EL (cell line): Measurements from ENCODE around the gene ATP6V1F.

Experiments
- DNase-seq: peaks from one replicate; pipeline ENCODE4 v3.0.0-alpha.2; 2016

ATP6V1F gene, protein sequence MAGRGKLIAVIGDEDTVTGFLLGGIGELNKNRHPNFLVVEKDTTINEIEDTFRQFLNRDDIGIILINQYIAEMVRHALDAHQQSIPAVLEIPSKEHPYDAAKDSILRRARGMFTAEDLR

DNA sequence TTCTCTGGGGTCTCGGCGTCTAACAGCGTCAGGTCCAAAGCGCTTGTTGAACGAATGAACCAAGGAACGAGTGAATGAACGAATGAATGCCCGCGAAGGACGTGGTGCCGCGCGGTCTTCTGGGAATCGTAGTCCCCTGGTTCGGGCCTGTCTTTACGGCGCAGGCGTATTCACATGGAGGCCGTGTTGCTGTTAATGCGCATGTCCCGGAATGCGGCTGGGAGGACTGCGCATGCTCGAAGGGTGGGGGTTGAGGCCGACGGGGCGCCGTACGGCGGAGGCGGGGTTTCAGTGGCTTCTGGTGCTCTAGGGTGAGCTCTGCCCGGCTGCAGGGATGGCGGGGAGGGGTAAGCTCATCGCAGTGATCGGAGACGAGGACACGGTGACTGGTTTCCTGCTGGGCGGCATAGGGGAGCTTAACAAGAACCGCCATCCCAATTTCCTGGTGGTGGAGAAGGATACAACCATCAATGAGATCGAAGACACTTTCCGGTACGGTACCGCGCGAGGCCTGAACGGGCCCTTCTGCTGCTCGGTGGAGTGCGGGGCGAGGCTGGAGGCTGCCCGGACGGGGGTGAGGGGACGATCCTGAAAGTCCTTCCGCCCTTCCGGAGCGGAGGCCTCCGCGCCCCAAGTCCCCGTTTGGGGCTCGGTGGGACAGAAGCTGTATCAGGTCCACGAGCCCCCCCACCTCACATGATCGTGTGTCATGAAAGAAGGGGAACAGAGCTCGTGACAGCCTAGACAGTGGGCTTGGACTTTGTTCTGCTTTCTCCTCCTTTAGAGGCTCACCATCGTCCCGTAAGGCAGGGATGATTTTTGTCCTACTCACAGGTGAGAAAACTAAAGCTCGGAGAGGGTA lies at the start of gene ATP6V1F:
TSS of gene ATP6V1F (plus strand) at position 286 of the 862 bp plus-strand sequence. CDS start at position 335, 49 bp downstream.
- DNase-seq = peak; percentile 96

DNA sequence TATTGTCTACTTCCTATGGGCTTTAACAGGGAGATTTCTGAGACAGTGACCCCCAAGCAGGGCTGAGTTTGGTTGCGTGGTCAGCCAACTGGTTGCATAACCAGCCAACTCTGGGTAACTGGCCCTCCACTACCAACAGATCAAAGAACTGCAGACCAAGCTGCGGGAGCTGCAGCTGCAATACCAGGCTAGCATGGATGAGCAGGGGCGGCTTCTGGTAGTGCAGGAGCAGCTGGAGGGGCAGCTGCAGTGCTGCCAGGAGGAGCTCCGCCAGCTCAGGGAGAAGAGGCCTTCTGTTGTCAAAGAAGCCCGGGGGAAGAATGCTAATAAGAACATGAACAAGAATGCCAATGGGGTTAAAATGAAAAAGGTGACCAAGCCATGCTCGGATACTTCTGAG lies 48.2 kb upstream of the ATP6V1F start:
- DNase-seq = no peak

DNA sequence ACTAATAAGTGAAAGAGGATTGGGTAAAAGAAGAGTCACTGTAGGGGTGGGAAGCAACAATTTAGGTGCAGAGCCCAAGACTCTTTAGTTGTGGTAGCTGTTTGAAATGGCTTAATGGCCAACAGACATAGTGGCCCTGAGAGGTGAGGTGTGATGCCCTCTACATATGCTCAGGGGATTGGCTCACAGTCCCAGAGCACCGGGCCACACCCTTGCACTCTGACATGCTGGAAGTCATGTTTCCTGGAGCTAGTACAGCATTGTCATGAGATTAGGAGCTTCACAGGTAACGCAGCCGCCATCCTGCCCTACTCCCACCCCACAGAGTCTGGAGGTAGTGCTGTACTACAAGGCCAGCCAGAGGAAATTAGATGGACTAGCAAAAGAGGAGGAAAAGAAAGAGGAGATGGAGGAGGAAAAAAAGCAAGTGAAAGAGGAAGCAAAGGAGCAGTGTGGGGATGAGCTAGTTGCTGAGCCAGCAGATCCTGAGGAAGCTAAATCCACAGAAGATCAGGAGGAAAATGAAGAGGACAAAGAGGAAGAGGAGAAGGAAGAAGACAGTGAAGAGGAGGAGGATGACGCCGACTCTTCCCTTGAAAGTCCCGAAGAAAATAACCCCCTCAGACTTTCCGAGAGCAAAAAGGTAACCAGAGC lies 47.2 kb upstream of the ATP6V1F start:
- no peak for DNase-seq

DNA sequence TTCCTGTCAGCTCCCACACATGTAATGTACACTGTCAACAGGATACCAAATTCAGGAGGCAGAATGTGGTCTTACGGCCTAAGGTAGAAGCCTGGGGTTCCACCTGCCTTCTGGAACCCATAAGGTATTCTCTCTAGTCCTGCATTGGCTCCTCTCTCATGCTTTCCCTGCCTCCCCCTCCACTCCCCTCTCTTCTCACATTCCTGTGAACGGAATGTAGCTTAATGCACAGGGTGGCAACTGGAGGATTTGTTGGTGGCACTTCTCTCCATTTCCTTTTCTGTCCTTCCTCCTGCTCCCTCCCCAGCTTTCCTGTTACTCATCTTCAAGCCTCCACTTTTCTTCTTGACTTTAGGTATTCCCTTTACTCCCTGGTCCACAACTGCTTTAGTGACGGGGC lies 44.0 kb upstream of the ATP6V1F start:
- DNase-seq = no peak

DNA sequence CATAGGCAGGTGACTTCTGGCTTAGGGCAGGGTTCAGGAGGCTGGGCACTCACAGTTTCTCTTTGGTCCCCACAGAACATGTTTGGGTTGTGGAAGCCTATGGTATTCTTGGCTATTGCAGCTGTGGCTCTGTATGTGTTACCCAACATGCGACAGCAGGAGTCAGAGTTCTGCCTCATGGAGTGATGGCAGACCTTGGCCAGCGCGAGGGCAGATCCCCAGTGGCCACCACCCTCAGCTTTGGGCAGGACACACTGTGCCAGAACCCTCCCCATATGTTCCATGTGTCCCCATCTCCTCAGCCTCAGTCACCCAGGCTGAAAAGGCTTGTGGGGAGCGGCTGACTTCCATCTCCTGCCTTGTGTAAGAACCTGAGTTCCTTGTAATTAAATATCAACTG lies 40.9 kb upstream of the ATP6V1F start:
- no peak for DNase-seq

DNA sequence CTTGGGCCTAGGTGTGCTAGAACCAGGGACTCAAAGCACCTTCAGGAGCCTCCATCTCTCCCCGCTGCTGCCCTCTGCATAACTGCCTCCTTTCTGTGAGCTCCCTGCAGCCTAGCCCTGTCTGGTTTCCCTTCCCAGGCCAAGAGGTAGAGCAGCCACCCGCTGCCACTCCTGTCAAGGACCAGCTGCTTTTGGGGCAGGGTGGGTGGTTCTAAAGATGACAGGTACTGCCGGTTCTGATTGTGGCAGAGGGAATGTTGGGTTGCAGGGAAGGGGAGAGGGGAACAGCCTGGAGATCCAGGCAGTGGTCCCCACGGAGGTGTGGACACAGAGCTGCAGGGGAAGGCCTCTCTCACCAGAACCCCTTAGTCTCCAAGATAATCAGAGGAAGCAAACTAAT lies 36.1 kb upstream of the ATP6V1F start:
- DNase-seq = no peak

DNA sequence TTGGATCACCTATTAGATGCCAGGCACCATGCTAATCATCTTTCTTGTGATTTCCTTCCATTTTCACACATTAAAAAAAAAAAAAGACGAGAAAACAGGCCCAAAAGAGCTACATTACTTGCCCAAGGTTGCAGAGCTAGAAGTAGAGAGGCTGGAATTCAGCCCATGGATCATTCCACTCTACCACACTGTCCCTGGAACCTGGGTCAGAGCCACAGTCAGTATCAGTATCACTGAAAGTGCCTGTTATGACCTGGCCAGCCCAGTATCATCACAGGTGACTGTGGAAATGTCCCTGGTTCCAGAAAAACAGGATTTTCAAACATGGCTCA lies 35.8 kb upstream of the ATP6V1F start:
- DNase-seq = no peak

DNA sequence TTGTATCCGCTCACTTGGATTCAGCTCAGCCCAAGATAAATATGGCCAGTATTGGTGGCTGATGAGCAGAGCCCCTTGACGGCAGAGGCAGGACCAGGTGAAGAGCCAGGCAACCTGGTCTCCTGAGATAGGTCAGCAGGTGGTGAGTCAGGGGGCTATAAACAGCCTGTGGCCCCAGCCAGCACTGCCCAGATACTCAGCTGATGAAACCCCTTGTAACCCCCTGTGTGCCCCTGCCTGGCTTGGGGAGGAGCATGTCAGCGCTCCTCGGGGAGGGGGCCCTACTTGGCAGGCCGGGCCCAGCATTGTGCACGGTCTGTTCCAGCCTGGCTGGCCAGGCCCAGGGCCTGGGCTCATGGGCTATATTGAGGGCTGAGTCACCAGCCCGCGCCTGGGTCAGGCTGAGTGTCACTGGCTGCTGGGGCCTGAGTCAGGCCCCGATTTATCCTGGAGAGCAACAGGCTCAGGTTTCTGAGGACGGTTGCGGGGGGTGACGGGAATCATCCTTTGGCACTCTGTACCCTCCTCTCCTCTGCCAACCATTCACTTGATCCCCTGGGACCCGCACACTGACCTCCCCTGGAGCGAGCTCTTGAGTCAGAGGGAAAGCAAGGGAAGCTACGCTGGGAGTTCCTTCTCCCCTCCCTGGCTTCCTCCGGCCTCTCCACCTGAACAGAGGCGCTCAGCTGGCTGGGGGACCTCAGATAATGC lies 35.3 kb upstream of the ATP6V1F start:
- peak; percentile 85 for DNase-seq

DNA sequence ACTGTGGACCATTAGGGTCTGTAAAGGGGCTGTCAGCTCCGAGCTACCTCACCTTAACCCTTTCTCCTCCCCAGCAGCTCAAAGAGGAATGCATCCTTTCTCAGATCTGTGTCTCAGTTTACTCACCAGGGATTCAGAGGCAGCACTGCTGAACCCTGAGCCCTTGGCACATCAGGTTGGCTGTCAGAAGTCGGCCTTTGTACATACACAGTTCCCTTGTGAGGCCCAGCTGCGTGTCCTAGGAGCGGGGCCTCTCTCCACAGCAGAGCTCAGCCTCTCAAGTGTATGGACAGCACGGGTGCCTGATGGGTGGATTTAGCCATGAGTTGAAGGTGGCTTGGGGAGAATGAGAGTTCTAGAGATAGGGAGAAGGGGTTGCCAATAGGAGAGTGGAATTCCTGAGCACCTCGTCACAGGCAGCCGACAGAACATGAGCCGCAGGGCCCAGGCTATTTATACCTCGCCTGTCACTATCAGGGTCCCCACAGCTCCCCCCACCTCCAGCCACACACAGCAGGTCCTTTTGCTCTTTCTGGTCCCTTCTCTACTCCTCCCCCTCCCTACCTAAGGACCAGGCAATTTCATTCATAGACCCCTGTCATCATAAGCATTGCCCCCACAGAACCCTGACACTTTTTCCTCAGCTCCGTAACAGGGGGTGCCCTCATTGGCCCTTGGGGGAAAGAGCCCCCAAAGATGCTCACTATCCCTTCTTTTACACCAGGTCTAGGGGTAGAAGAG lies 34.5 kb upstream of the ATP6V1F start:
- DNase-seq = peak; percentile 89

DNA sequence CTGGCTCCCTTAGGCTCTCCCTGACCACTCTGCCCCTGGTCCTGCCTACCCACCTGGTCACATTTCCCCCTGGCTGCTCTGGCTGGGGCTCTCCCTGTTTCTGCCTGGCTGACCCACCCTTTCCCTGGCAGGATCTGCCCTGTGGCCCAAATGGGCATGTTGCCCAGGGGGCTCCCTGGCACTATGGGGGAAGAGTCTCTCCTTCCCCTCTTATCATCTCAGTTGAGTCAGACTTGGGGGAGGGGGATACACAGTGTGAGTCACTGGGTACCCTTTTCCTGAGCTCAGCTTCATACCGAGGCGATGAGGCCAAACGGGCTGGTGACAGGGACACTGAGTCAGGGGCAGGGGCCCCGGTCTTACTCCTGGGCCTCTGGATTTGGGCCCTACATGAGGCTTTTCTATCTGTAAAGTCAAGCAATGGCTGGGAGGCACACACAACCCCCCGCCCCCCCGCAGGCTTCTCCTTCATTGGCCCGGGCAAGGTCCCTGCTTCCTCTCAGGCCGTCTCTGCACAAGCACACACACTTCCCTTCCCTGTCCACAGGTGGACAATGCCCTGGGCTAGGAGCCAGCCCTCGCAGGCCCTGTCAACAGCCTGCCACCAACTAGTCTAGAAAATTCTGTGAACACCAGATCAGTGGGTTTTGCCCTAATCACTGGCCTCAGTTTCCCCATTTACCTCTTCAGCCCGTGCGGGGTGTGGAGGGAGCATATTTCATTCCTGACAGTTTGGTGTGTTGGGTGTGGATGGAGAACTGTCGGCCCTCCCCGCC lies 33.1 kb upstream of the ATP6V1F start:
- peak; percentile 82 for DNase-seq

DNA sequence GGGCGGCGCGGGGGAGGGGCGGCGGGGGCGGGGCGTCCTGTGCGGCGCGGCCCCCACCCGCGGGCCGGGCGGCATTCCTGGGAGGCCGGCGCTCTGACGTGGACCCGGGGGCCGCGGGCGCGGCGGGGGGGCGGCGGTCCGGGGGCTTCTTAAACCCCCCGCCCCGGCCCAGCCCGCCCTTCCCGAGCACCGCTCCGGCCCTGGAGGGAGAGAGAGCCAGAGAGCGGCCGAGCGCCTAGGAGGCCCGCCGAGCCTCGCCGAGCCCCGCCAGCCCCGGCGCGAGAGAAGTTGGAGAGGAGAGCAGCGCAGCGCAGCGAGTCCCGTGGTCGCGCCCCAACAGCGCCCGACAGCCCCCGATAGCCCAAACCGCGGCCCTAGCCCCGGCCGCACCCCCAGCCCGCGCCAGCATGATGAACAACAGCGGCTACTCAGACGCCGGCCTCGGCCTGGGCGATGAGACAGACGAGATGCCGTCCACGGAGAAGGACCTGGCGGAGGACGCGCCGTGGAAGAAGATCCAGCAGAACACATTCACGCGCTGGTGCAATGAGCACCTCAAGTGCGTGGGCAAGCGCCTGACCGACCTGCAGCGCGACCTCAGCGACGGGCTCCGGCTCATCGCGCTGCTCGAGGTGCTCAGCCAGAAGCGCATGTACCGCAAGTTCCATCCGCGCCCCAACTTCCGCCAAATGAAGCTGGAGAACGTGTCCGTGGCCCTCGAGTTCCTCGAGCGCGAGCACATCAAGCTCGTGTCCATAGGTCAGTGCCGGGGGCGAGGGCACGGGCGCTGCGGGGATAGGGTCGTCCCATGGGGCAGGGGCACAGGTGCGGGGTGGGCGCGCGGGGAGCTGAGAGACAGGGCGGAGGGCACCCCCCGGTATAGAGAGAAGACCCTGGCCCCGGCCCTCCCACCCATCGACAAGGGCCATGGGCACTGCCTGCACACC lies 32.2 kb upstream of the ATP6V1F start, which contains the start of gene FLNC:
TSS of gene FLNC (plus strand) at position 176 of the 947 bp plus-strand sequence. CDS start at position 408, 232 bp downstream.
- DNase-seq = peak; percentile 76

DNA sequence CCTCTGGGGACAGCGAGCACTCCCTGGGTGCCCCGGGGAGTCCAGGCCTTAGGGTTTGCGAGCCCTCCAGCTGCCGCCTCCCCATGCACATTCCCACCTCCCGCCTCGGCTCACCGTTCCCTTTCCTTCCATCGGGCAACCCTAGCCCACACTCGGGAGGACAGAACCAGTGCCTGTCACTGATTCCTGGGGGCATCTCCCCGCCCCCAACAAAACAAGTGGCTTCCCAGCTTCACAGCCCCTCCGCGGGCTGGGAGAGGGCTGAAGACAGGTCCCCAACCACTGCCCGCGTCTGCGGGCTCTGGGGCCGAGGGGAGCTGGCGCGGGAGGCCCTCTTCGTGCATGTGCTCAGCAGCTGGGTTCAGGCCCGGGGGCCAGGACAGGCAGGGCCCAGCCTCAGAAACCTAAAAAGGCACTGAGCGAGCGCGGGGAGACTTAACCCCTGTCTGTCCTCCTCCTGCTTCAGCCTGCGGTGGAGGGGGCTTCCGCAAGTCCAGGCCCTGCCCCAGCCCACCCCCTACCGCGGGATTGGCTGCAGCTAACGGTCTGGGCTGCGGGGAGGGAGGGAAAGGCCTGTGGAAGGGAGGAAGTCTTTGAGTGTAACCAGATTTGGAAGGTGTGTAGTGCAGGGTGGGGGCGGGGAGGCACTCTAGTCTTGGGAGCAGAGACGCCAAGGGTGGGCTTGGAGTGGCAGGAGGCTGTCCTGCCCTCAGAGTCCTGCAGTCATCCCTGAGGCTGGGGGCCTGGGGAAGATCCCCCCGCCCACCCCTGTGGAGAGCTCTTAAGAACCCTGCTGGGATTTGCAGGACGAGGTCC lies 31.3 kb upstream of the ATP6V1F start:
- DNase-seq = peak; percentile 69

DNA sequence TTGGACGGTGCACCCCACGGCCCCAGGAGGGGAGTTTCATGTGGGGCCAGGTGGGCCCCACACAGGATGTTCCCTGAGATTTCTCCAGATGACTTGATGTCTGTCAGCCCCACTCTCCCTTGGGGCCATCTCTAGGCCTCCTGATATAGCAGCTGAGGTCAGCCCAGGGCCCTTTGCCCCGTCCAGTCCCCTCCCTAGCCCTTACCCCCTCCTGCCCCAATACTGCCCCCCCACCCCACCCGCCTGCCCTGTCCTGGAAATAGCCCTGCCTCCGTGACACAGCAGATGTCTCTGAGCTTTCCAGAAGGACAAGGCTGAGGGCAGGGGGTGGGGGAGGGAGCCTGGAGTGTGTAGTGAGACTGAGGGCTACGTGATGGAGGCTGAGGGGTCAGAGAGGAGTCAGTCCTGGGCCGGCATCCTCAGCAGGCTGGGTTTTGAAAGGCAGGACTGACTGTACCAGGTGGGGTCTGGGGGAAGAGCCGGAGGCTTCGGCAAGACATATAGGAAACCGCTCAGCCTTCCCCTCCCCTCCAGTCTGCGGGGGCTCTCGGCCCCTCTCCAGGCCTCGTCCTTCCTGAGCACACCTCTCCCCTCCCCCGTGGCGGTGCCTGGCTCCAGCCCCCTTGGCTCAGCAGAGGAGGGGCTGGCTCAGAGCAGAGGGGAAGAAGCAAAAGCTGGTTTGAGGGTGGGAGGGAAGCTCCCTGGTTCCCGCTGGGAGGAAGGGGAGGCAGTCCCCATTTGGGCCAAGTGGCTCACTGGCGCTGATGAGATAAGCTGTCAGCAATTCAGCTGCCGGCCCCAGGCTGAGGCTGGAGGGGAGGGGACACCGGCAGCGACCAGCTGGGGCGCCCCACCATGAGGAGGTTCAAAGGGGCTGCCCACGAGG lies 30.4 kb upstream of the ATP6V1F start:
- DNase-seq = peak; percentile 56

DNA sequence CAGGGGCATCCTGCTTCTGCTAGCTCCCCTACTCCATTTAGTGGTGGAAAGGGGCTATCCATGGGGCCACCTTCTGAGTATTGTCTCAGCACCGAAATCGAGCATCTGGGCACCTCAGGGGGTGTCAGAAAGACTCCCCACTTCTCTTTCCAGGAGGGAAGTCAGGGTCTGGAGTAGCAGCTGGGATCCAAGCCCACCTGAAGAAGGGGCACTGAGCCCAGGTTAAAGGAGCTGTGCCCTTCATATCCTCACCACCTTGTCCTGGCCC lies 29.8 kb upstream of the ATP6V1F start:
- no peak for DNase-seq

DNA sequence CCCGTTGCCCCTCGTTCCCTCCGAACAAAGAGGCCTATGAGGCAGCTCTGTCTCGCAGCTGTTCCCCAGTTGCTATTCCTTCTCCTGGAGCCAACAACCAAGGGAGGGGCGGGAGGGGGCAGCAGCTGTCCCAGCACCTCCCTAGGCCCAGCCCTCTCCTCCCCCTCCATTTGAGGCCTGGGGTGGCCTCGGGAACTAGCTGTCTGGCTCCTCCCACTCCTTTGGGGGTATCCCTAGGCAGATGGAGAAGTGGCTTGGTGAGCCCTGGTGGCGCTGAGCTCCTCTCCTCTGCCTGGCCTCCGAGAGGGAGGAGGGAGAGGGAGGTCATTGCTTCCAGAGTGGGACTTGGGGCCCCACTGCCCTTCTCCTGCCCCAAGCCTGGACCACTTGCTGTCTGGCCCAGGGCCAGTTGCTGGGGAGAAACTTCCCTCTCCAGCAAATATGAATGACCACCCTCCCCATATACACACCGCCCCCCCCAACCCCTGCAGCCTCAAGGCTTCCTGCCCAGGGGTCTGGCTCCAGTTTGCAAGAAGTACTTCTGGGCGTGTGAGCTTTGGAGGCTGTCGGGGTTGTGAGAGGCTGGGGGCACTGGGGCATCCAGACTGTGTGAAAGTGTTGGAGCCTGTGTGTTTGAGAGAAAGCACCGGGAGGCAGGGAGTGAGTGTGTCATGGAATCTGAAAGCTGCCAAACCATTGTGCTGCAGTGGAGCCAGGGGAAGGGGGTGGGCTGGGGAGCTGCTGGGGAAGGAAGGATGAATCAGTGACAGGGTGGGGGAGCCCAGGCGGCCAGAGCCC lies 29.3 kb upstream of the ATP6V1F start:
- DNase-seq = peak; percentile 80

DNA sequence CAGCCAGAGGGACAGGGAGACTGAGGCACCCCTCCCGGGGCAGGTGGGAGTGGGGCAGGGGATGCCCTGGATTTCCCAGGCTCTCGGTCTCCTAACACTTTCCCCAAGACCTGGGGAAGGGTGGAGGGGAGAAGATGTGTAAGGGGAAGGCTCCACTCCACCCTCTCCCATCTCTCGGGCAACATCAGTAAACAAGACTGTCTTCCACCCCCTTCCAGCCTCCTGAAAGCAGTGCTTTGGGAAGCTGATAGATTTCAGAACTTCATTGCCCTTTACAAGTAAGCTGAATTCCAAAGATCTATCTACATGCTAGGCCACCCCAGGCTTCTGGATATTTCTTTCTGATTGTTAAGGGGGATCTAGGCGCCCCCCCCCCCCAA lies 28.7 kb upstream of the ATP6V1F start:
- DNase-seq = no peak

DNA sequence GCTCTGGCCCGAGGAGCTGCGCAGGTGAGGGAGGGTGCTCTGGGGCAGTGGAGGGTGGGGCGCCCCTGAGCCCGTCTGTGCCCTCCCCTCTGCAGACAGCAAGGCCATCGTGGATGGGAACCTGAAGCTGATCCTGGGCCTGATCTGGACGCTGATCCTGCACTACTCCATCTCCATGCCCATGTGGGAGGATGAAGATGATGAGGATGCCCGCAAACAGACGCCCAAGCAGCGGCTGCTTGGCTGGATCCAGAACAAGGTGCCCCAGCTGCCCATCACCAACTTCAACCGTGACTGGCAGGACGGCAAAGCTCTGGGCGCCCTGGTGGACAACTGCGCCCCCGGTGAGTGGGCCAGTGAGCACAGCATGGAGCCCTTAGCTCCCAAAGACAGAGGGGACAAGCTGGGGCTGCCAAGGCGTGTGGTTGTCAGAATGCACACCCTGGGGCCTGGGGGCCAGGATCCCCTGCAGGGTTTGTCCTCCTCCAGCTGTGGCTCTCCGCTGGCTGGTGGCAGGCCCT lies 27.4 kb upstream of the ATP6V1F start:
- no peak for DNase-seq
